Measurements from ENCODE around the gene BCL7C. TPM values are rescaled to one million over a fixed set of nuclear protein-coding genes. Genes with fewer than 3 reads are reported as not detected.
"Not testable (repeated sequence)": the region's sequence is repeated elsewhere in the genome, so short reads cannot be mapped to it uniquely, and the experiment has no call there.

The BCL7C gene
- total and polyA plus RNA-seq, 7 donors: 13.9 to 40.9 (median 18.1) TPM

DNA sequence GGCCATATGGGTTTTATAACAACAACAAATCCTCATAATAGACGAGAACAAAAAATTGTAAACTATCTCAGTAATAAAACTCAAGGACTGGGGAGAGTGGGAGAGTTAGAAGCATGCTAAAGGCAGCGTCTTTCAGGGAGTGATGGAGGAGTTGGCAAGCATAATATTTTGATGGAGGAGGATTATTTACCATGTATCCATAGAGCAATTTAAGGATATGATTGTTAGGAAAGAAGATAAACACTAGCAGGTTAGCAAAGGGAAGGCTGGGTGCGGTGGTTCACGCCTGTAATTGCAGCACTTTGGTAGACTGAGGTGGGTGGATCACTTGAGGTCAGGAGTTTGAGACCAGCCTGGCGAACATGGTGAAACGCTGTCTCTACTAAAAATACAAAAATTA lies 27.8 kb downstream of the BCL7C start:
- DNase-seq (no peak), ATAC-seq (no peak)
- intact Hi-C loops (cut with DNase I): no loop called here
- Histone ChIP-seq H3K36me3 (ENCODE audit: insufficient read depth in 1 of 2, low read depth in 1 of 2) (no peaks in the 10 kb centered on the region), H3K4me1 (no peaks in the 10 kb centered on the region), H3K27me3 (ENCODE audit: insufficient read depth in 3 of 3, low read length in 2 of 3) (no peaks in the 10 kb centered on the region), H3K4me3 (no peak overlapping the region), H3K9me3 (no peaks in the 10 kb centered on the region), H3K27ac (no peak overlapping the region)
- TF ChIP-seq, protein P1, sequence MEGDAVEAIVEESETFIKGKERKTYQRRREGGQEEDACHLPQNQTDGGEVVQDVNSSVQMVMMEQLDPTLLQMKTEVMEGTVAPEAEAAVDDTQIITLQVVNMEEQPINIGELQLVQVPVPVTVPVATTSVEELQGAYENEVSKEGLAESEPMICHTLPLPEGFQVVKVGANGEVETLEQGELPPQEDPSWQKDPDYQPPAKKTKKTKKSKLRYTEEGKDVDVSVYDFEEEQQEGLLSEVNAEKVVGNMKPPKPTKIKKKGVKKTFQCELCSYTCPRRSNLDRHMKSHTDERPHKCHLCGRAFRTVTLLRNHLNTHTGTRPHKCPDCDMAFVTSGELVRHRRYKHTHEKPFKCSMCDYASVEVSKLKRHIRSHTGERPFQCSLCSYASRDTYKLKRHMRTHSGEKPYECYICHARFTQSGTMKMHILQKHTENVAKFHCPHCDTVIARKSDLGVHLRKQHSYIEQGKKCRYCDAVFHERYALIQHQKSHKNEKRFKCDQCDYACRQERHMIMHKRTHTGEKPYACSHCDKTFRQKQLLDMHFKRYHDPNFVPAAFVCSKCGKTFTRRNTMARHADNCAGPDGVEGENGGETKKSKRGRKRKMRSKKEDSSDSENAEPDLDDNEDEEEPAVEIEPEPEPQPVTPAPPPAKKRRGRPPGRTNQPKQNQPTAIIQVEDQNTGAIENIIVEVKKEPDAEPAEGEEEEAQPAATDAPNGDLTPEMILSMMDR (IDR thresholded peaks at IDR 0.05): no peak
- WGBS, 3 donors: 80 to 84% (median 80%) methylated on average over 6 of the region's 6 CpGs

DNA sequence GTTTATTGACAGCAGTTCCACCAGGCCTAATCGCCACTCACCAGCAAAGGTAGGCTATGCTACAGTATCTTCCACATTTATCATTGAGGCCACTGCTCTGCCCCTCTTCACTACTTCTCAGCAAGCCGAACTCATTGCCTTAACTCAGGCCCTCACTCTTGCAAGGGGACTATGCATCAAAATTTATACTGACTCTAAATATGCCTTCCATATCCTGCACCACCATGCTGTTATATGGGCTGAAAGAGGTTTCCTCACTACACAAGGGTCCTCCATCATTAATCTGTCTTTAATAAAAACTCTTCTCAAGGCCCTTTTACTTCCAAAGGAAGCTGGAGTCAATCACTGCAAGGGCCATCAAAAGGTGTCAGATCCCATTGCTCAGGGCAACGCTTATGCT lies 30.7 kb downstream of the BCL7C start:
- H3K9me3 ChIP-seq; H3K4me1 ChIP-seq; DNase-seq; intact Hi-C loops (cut with DNase I); H3K27me3 ChIP-seq (ENCODE audit: insufficient read depth in 3 of 3, low read length in 2 of 3); H3K4me3 ChIP-seq; ATAC-seq; H3K27ac ChIP-seq; H3K36me3 ChIP-seq (ENCODE audit: insufficient read depth in 1 of 2, low read depth in 1 of 2): not testable (repeated sequence)
- 92 to 94% (median 94%) methylated on average over 3 of the region's 3 CpGs for WGBS, 3 donors

DNA sequence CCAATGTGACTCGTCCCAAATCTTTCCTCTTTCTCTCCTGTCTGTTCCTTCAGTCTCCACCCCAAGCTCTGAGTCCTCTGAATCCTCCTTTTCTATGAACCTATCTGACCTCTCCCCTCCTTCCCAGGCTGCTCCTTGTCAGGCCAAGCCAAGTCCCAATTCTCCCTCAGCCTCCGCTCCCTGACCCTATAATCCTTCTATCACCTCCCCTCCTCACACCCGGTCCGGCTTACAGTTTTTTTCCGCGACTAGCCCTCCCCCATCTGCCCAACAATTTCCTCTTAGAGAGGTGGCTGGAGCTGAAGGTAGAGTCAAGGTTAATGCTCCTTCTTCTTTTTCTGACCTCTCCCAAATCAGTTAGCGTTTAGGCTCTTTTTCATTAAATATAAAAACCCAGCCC lies 33.1 kb downstream of the BCL7C start:
- H3K4me3 ChIP-seq; intact Hi-C loops (cut with DNase I); H3K36me3 ChIP-seq (ENCODE audit: insufficient read depth in 1 of 2, low read depth in 1 of 2); DNase-seq; H3K9me3 ChIP-seq; H3K27me3 ChIP-seq (ENCODE audit: insufficient read depth in 3 of 3, low read length in 2 of 3); H3K4me1 ChIP-seq; H3K27ac ChIP-seq; ATAC-seq: not testable (repeated sequence)
- WGBS, 3 donors: 78 to 85% (median 80%) methylated on average over 7 of the region's 7 CpGs

DNA sequence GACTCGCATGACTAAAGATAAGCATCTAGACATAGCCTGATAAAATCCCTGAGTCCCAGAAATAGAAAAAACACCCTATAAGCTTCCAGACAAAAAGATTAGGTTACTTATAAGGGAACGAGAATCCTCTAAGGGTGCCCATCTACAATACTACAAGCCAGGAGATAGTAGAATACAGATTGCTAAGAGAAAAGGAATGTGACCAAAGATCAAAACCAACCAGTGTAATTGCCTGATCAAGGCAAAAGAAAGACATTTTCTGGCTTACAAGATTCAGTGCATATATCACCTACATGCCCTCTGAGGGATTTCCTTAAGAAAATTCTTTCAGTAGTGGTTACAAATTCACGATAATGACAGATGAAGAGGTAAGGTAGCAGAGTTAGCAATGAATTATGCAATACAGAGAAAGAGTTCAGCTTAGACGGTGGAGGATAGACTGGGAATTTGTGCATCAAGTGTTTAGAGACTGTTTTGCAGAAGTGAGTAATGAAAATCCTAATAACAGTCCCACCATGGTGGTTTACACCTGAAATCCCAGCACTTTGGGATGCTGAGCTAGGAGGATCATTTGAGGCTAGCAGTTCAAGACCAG lies 35.0 kb downstream of the BCL7C start:
- Histone ChIP-seq H3K27ac (no peak overlapping the region), H3K4me3 (no peak overlapping the region), H3K4me1 (peaks cover 8% of the 10 kb centered on the region), H3K27me3 (ENCODE audit: insufficient read depth in 3 of 3, low read length in 2 of 3) (no peaks in the 10 kb centered on the region), H3K9me3 (no peaks in the 10 kb centered on the region), H3K36me3 (ENCODE audit: insufficient read depth in 1 of 2, low read depth in 1 of 2) (no peaks in the 10 kb centered on the region)
- TF ChIP-seq, protein P1 (IDR thresholded peaks at IDR 0.05): no peak
- intact Hi-C loops (cut with DNase I): no loop called here
- 50 to 63% (median 50%) methylated on average over 4 of the region's 4 CpGs for WGBS, 3 donors
- DNase-seq (no peak), ATAC-seq (no peak)

GRCh38 chr16:30858111-30858495 lies 35.8 kb downstream of the BCL7C start:
- DNase-seq (no peak), ATAC-seq (no peak)
- TF ChIP-seq, protein P1 (IDR thresholded peaks at IDR 0.05): no peak
- Histone ChIP-seq H3K4me3 (no peak overlapping the region), H3K4me1 (peaks cover 8% of the 10 kb centered on the region), H3K27ac (no peak overlapping the region), H3K27me3 (ENCODE audit: insufficient read depth in 3 of 3, low read length in 2 of 3) (no peaks in the 10 kb centered on the region), H3K36me3 (ENCODE audit: insufficient read depth in 1 of 2, low read depth in 1 of 2) (no peaks in the 10 kb centered on the region), H3K9me3 (no peaks in the 10 kb centered on the region)
- intact Hi-C loops (cut with DNase I): no loop called here
- 79 to 85% (median 84%) methylated on average over 3 of the region's 3 CpGs for WGBS, 3 donors

GRCh38 chr16:30853758-30854157 lies 40.1 kb downstream of the BCL7C start:
- Histone ChIP-seq H3K9me3 (no peaks in the 10 kb centered on the region), H3K4me1 (peaks cover 5% of the 10 kb centered on the region), H3K27ac (no peak overlapping the region), H3K27me3 (ENCODE audit: insufficient read depth in 3 of 3, low read length in 2 of 3) (no peaks in the 10 kb centered on the region), H3K36me3 (ENCODE audit: insufficient read depth in 1 of 2, low read depth in 1 of 2) (no peaks in the 10 kb centered on the region), H3K4me3 (no peak overlapping the region)
- intact Hi-C loops (cut with DNase I): no loop called here
- WGBS, 3 donors: 96 to 98% (median 97%) methylated on average over 2 of the region's 2 CpGs
- no peak for ATAC-seq
- no peak for DNase-seq
- TF ChIP-seq, protein P1 (IDR thresholded peaks at IDR 0.05): no peak

Measured in psoas muscle (tissue), 8 donors.